ENCODE data around the gene FAM186B.

DNA sequence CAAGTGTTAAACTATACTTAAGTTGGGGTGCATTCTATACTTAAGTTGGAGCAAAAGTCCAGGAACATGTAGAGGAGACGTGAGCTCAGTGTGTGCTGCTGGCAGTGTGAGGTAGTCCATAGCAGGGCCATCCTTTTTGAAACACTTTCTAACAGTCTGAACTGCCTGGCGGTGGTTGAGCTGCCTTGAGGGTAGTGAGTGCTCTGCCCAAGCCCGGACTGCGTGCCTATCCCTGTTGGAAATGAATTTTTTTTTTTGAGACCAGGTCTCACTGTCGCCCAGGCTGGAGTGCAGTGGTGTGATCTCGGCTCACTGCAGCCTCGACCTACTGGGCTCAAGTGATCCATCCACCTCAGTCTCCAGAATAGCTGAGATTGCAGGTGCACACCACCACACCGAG, 52.5 kb downstream of the FAM186B start:
- TF ChIP-seq BHLHE40 (IDR thresholded peaks at IDR 0.05; ENCODE audit: borderline replicate concordance) (no peak), HDGF (IDR thresholded peaks at IDR 0.05; ENCODE audit: borderline replicate concordance) (no peak), SP1 (IDR thresholded peaks at IDR 0.05) (no peak), FOXA1 (IDR thresholded peaks at IDR 0.05) (no peak), TARDBP (IDR thresholded peaks at IDR 0.05) (no peak)
